HCT116 (cell line): ENCODE results near the gene ACLY. TPM values are rescaled to one million over a fixed set of nuclear protein-coding genes. Genes with fewer than 3 reads are reported as not detected.

Source experiments
- ATAC-seq: fragments of 200-7000 bp; cut with Tn5 transposase; 2 replicates; pipeline ENCODE4 v1.9.1; 2020; ENCODE audit warnings: mild to moderate bottlenecking, moderate library complexity
- BruUV-seq: library from RNA; stranded (reverse); fragments of 400-500 nt; replicated peaks from 2 replicates; lab custom pipeline; 2021; lab: Mats Ljungman, UMichigan
- CTCF ChIA-PET: fragments of 300-600 bp; sonication (Branson Sonifier 250); formaldehyde crosslinking; loops from one replicate; lab custom pipeline; 2021; ENCODE audit warnings: antibody characterized with exemption; lab: Charles Lee
- POLR2A ChIA-PET: fragments of 300-600, 350-600 bp; sonication (Branson Sonifier 250); formaldehyde crosslinking; loops from one replicate; lab custom pipeline; 2021; ENCODE audit warnings: antibody characterized with exemption; lab: Charles Lee
- RAD21 ChIA-PET, 2 experiments: fragments of 300-600 bp; sonication (Branson Sonifier 250); formaldehyde crosslinking; loops; one replicate each; lab custom pipeline; 2023; ENCODE audit warnings: low total read pairs in 2 of 2; ENCODE audit not compliant: uncharacterized antibody in 2 of 2, unreplicated experiment in 2 of 2, low non-redundant PET in 1 of 2; lab: Charles Lee
- DNase-seq: peaks from one replicate; pipeline ENCODE4 v3.0.0-alpha.2; 2010; ENCODE audit warnings: low read depth, low spot score
- H2AFZ ChIP-seq: fragments of 200-600 bp; shearing (Covaris generic), sonication (generic); 2 replicates; pipeline ENCODE4 v1.6.1; 2017; ENCODE audit warnings: low read depth, mixed run types, mixed read lengths, antibody characterized with exemption, low read length; ENCODE audit not compliant: poor library complexity, severe bottlenecking
- H3K27ac ChIP-seq: 2 replicates; pipeline ENCODE4 v1.5.1; 2012; ENCODE audit warnings: low read depth, low read length
- H3K27me3 ChIP-seq: fragments of 200-600 bp; sonication (generic); 2 replicates; pipeline ENCODE4 v1.6.1; 2016; ENCODE audit warnings: mixed run types, low read length, mixed read lengths; ENCODE audit not compliant: insufficient read depth
- H3K36me3 ChIP-seq, 2 experiments: fragments of 200-500 bp in 1 of 2; fragments of 200-600 bp in 1 of 2; sonication (Bioruptor generic) in 1 of 2; sonication (generic) in 1 of 2; 2 replicates each; pipeline versions ENCODE4 v1.5.1 to v1.6.1; 2014 to 2016; ENCODE audit warnings: low read length in 2 of 2, inconsistent platforms in 1 of 2, mixed read lengths in 1 of 2, mixed run types in 1 of 2; ENCODE audit not compliant: insufficient read depth in 2 of 2, control insufficient read depth in 1 of 2
- H3K4me1 ChIP-seq, 2 experiments: fragments of 200-600 bp in 1 of 2; sonication (generic) in 1 of 2; 2 replicates each; pipeline versions ENCODE4 v1.5.1 to v1.6.1; 2012 to 2017; ENCODE audit warnings: low read length in 2 of 2, inconsistent platforms in 1 of 2, mild to moderate bottlenecking in 1 of 2, mixed read lengths in 1 of 2, mixed run types in 1 of 2, moderate library complexity in 1 of 2; ENCODE audit not compliant: insufficient read depth in 2 of 2, control insufficient read depth in 1 of 2
- H3K4me2 ChIP-seq: fragments of 200-600 bp; sonication (generic); 2 replicates; pipeline ENCODE4 v1.6.1; 2017; ENCODE audit warnings: mixed run types, low read length, mixed read lengths
- H3K4me3 ChIP-seq, 2 experiments: fragments of 200-600 bp in 1 of 2; sonication (generic) in 1 of 2; replicated peaks in 1 of 2; 2 replicates each; pipeline ENCODE4 v1.5.1; 2011 to 2016; ENCODE audit warnings: low read length in 2 of 2, control low read depth in 1 of 2, low read depth in 1 of 2, mild to moderate bottlenecking in 1 of 2, mixed read lengths in 1 of 2, mixed run types in 1 of 2
- H3K79me2 ChIP-seq: fragments of 200-600 bp; sonication (generic); 2 replicates; pipeline ENCODE4 v1.6.1; 2017; ENCODE audit warnings: mild to moderate bottlenecking, mixed run types, low read length, moderate library complexity, mixed read lengths; ENCODE audit not compliant: insufficient read depth
- H3K9ac ChIP-seq: fragments of 200-600 bp; sonication (generic); 2 replicates; pipeline ENCODE4 v1.6.1; 2016; ENCODE audit warnings: low read length, mixed read lengths
- H3K9me2 ChIP-seq: fragments of 200-600 bp; sonication (generic), shearing (Covaris generic); 2 replicates; pipeline ENCODE4 v1.6.1; 2017; ENCODE audit warnings: mixed run types, mild to moderate bottlenecking, moderate library complexity; ENCODE audit not compliant: insufficient read depth
- H3K9me3 ChIP-seq, 2 experiments: fragments of 200-500 bp in 1 of 2; fragments of 200-600 bp in 1 of 2; sonication (Bioruptor generic) in 1 of 2; sonication (generic) in 1 of 2; 2 replicates each; pipeline ENCODE4 v1.6.1; 2014 to 2017; ENCODE audit warnings: low read length in 2 of 2, mixed read lengths in 2 of 2, inconsistent platforms in 1 of 2, low read depth in 1 of 2, mild to moderate bottlenecking in 1 of 2, mixed run types in 1 of 2, moderate library complexity in 1 of 2; ENCODE audit not compliant: control insufficient read depth in 1 of 2, insufficient read depth in 1 of 2
- H4K20me1 ChIP-seq: fragments of 200-600 bp; sonication (generic), shearing (Covaris generic); 2 replicates; pipeline ENCODE4 v1.6.1; 2017; ENCODE audit warnings: mixed run types, mild to moderate bottlenecking, moderate library complexity; ENCODE audit not compliant: insufficient read depth
- CBX3 ChIP-seq: IDR thresholded peaks from 2 replicates; pipeline ENCODE4 v1.6.1; 2012; ENCODE audit warnings: low read depth
- SRF ChIP-seq: IDR thresholded peaks from 2 replicates; pipeline ENCODE4 v1.6.1; 2012; ENCODE audit warnings: low read depth
- ZBTB33 ChIP-seq: IDR thresholded peaks from 2 replicates; pipeline ENCODE4 v1.6.1; 2011; ENCODE audit warnings: mild to moderate bottlenecking, low read length, moderate library complexity; ENCODE audit not compliant: insufficient replicate concordance; ENCODE audit errors: extremely low read depth
- ZNF274 ChIP-seq: fragments of 200-500 bp; sonication (Bioruptor generic); IDR thresholded peaks from 2 replicates; pipeline ENCODE4 v1.6.1; 2014; ENCODE audit warnings: mild to moderate bottlenecking, low read depth, low read length, inconsistent platforms
- intact Hi-C: fragments of 100-400 bp; cut with micrococcal nuclease; formaldehyde crosslinking; loops from 2 replicates; pipeline ENCODE4 v1.10.0; 2022
- total RNA-seq: library from RNA; stranded (reverse); gene quantifications from one replicate; pipeline ENCODE4 v1.2.1, GENCODE V29; 2021; ENCODE audit not compliant: unreplicated experiment

Gene ACLY
- total RNA-seq, 1 experiment from 2014 or later: 222 TPM

DNA sequence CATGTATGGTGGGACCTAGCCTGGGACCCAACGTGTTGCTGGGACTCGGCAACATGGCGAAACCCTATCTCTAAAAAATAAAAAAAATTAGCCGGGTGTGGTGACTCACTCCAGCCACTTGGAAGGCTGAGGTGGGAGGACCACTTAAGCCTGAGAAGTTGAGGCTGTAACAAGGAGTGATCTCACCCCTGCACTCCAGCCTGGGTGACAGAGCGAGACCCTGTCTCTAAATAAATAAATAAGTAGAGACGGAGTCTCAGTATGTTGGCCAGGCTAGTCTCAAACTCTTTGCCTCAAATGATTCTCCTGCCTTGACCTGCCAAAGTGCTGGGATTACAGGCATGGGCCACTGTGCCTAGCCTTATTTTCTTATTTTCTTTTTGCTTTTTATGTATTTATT, 37.8 kb upstream of the ACLY start:
- Histone ChIP-seq H4K20me1 (no peaks in the 10 kb centered on the region), H2AFZ (no peak overlapping the region), H3K27me3 (no peaks in the 10 kb centered on the region), H3K79me2 (no peaks in the 10 kb centered on the region), H3K27ac (no peak overlapping the region), H3K4me2 (no peak overlapping the region), H3K36me3 (no peaks in the 10 kb centered on the region), H3K4me1 (no peaks in the 10 kb centered on the region), H3K4me3 (no peak overlapping the region), H3K9me2 (no peaks in the 10 kb centered on the region), H3K9ac (no peak overlapping the region), H3K9me3 (no peaks in the 10 kb centered on the region)
- ATAC-seq: no peak
- no peak for TF ChIP-seq ZBTB33
- TF ChIP-seq ZNF274: no peak
- no peak for TF ChIP-seq CBX3
- CTCF ChIA-PET: no interaction called here
- no peak for DNase-seq
- intact Hi-C loops: no loop called here
- RAD21 ChIA-PET: no interaction called here
- BruUV-seq: no TSS peak
- POLR2A ChIA-PET: no interaction called here

- Histone ChIP-seq H2AFZ (no peak overlapping the region), H3K9me2 (no peaks in the 10 kb centered on the region), H3K79me2 (no peaks in the 10 kb centered on the region), H4K20me1 (no peaks in the 10 kb centered on the region), H3K4me2 (no peak overlapping the region), H3K9ac (no peak overlapping the region), H3K27ac (no peak overlapping the region), H3K4me3 (no peak overlapping the region), H3K36me3 (no peaks in the 10 kb centered on the region), H3K9me3 (no peaks in the 10 kb centered on the region), H3K4me1 (peaks cover 4 to 5% of the 10 kb centered on the region in 2 experiments; a peak in 2 of 4 replicates), H3K27me3 (no peaks in the 10 kb centered on the region)
- POLR2A ChIA-PET: no interaction called here
- CTCF ChIA-PET: no interaction called here
- no peak for TF ChIP-seq SRF
- ATAC-seq (no peak), DNase-seq (no peak)
- RAD21 ChIA-PET: no interaction called here
- intact Hi-C loops: no loop called here
- BruUV-seq: no TSS peak
Measured at GRCh38 chr17:41948762-41949460, 30.2 kb upstream of the ACLY start.
